MM.1S (cell line): ENCODE measurements around the gene DNAJB7.

Experiments
- EZH2 ChIP-seq: fragments of 300-600 bp; sonication (generic); optimal IDR thresholded peaks from 2 replicates; pipeline ENCODE3; 2017; ENCODE audit warnings: low read depth, mild to moderate bottlenecking, antibody characterized with exemption, low read length, mixed read lengths
- EZH2phosphoT487 ChIP-seq: fragments of 300-600 bp; sonication (generic); IDR thresholded peaks from 2 replicates; pipeline ENCODE4 v1.6.1; 2018; ENCODE audit warnings: antibody characterized with exemption, low read length
- TF ChIP-seq, protein P1 (sequence below): fragments of 300-600 bp; sonication (generic); IDR thresholded peaks from 2 replicates; pipeline ENCODE4 v1.5.1; 2016; ENCODE audit warnings: antibody characterized with exemption, low read length, mixed read lengths

- TF ChIP-seq EZH2, result no peak
- TF ChIP-seq, protein P1, sequence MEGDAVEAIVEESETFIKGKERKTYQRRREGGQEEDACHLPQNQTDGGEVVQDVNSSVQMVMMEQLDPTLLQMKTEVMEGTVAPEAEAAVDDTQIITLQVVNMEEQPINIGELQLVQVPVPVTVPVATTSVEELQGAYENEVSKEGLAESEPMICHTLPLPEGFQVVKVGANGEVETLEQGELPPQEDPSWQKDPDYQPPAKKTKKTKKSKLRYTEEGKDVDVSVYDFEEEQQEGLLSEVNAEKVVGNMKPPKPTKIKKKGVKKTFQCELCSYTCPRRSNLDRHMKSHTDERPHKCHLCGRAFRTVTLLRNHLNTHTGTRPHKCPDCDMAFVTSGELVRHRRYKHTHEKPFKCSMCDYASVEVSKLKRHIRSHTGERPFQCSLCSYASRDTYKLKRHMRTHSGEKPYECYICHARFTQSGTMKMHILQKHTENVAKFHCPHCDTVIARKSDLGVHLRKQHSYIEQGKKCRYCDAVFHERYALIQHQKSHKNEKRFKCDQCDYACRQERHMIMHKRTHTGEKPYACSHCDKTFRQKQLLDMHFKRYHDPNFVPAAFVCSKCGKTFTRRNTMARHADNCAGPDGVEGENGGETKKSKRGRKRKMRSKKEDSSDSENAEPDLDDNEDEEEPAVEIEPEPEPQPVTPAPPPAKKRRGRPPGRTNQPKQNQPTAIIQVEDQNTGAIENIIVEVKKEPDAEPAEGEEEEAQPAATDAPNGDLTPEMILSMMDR, result no peak
- no peak for TF ChIP-seq EZH2phosphoT487
These were observed 8.0 kb downstream of the DNAJB7 start for GRCh38 chr22:40853961-40854360.
